GM21619 (cell line): ENCODE results near the gene BACH2.
A peak's percentile ranks its signal among the peaks of the same experiment; 100 is the strongest.
"Not testable (repeated sequence)": the region's sequence is repeated elsewhere in the genome, so short reads cannot be mapped to it uniquely, and the experiment has no call there.

ENCODE experiments used
- ATAC-seq: cut with Tn5 transposase; IDR thresholded peaks from one replicate; pipeline ENCODE4 v1.9.1; 2021; ENCODE audit not compliant: unreplicated experiment

The BACH2 gene

DNA sequence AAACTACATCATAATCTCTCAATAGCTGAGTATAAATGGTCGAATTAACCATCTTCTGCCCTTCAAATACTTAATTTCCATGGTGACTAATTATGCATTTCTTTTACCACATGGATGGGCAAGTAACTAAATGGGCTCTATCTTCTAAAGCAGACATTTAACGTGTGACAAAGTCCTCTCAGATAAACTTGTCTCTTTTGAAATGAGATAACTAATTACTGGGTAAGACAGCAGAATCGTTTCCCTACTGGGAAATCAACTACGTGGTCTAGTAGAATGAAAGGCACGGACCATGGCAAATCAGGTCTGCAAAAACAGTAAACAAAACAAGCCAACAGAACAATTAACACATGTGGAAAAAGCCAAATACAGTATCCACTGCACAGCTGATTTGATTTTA, 137.7 kb downstream of the BACH2 start:
- no peak for ATAC-seq

DNA sequence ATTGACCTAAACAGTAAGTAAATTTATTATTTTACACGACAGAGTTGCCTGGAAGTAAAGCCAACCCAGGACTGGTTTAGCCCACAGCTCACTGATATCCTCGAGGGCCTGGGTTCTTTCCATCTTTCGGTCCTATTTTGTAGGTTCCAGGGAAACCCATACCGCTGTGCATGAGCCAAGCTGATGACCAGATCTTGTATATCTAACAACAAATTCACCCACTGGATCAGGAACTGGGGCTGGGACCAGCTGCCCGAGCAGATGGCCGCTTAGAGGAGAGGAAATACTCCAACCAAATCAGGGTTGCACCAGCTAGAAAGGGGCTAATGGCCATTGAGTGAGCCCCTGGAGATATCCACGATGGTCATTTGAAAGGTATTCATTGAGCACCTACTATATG, 139.2 kb downstream of the BACH2 start:
- ATAC-seq: no peak

DNA sequence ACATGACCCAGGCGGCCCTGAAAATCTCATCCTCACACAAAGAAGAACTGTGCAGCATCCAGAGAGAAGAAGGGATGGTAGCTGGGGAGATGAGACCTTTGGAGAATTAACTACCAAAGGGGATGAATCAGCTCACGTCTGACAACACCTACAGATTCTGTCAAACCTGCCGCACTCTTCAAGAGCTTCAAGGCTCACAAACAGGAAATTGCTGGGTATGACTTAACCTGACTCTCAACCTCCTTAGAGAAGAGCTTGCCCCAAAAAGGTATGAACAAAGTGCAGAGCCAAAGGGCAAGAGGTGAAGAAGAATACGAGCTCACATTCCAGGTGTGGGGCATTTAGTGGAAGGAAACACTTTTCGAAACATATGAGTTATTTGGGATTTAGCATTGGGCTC, 139.8 kb downstream of the BACH2 start:
- ATAC-seq: no peak

DNA sequence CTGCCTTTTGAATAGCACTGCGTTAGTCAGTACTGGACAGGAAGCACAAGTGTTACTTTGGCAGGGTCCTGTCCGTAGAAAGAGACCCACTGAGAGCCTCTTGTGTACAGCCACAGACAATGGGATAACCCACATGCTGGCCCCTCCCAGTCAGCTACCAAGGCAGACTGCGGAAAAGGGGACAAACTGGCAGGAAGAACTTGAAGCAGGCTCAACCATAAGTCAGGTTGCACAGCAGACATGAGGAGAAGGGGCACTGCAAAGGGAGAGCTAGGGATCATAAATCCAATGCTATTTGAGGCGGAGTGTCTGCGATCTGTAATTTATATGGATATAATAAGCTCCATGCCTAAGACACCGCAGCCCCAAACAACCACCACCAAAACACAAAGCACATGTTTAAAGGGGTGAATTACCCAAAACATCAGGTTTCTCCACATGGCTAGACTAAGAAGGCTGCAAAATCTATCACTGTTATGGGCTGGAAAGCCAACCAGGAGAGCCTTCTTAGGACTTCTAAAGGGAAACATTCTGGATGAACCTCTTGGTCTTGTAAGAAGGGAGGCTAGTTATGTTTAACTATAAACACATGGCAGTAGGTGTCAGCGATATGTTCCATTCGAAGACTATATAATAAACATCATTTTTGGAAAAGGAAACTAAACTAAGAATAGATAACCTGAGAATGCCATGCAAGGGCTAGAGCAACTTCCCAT, 141.7 kb downstream of the BACH2 start:
- no peak for ATAC-seq

DNA sequence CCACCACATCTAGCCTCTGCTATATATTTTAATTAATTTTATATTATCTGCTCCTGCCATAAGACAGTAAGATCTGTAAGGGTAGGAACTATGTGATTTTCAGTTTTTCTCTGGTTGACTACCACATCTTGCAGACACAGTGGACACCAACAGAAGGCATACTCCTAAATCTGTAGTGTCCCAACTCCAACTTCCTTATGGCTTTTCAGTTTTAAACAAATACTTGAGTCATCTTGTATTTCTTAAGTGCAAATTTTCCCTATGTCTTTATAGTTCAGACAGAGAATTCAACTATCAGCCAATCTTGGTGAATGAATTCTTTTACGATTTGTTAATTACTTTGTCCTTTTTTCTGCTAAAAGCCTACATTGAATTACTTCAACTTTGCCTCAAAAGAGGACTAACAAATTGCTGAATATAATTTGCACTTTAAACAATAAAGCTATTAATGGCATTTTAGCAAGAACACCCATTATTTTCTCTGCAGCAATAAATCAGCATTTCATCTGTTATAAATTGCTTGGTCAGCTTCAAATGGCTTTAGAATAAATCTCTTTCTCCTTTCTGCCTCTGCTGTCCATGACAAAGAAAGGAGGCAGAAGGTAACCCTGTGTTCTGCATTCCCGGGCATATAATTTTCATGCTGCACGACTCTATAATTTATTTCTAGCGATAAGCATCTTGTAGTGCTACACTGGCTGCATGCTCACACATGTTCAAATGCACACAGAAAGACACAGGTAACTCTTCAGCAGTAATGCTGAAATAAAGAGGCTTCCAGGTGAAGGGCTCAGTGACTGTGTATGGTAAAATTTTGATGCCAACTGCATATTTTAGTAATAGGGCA, 144.8 kb downstream of the BACH2 start:
- no peak for ATAC-seq

DNA sequence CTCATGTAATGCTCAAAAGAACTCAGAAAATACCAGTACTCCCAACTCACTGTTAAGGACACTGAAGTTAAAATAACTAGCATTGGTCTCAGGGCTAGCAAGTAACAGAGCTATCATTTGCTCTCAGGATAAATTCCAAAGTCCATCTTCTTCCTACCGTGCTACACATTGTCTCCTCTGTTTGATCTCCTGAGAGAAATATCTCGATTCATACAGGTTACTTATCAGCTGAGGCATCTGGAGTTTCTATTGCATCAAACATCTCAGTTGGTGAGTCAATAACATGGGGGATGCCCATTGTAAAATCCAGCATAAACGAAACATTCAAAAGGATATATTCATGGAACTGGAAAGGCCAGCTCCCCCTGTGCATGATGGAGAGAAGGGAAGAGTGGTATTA, 147.4 kb downstream of the BACH2 start:
- ATAC-seq: no peak

DNA sequence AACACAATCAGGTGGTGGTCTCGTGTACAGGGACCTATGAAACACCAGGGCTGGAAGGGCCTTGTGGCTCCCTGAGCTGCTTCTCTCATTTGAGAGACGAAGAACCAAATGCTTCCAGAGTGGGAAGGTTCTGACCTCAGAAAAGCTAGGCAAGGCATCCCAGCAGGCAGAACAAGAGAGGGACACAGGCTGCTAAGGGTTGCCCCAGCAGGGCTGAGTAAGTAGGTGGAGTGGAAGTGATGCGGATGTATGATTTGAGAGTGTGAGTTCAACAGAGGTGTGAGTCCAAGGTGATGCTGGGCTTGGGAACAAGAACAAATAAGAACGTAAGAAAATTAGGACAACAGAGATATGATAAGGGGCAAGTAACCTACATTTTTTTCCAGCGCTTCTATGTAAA, 147.8 kb downstream of the BACH2 start:
- ATAC-seq: no peak

DNA sequence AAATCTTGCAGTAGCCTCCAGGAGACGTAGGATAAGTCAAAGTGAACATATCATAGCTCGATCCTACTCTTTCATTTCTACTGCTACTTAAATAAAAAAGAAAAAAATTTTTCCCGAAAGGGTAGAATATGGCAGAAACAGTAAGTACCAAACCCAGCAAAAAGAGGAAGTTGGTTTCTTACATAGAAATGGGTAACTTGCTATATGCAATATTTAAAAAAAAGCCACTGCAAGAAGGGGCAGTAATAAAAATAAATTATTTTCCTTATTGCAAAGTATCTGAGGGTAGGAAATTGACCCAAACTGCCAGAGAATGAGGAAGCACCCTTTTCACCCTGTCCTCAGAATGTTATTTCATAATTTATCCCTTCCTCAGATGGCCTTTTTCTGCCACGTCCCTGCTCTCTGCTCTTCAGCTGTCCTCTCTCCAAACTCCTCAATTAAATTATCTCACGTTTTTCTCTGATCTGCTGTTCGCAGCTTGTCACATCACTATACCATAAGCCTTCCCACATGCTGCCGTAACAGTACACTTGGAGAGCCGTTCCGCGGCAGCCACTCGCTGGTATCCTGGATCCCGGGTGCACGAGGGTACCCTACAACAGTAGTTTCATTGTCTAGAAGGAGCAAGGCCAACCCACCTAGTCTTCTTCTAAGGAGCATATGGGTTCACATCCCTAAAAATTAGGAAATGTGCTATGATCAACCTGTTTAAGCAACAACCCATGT, 149.6 kb downstream of the BACH2 start:
- no peak for ATAC-seq

DNA sequence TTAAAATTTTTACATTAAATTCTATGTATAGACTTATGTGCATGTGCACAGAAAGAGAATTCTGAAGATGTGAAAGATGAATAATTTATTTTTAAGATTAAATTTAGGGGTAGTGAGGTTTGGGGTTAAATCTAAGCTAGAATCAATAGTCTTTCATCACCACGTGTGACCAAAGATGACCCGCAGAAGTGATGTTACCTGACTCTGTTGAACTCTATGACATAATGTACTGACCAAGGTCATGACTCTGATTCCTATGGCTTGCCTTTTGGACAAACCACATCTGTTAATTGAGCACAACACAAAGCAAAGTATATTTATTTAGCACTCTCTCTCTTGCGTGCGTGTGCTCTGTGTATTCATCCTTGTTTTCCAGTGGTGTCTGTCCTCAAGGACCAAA, 150.6 kb downstream of the BACH2 start:
- no peak for ATAC-seq

DNA sequence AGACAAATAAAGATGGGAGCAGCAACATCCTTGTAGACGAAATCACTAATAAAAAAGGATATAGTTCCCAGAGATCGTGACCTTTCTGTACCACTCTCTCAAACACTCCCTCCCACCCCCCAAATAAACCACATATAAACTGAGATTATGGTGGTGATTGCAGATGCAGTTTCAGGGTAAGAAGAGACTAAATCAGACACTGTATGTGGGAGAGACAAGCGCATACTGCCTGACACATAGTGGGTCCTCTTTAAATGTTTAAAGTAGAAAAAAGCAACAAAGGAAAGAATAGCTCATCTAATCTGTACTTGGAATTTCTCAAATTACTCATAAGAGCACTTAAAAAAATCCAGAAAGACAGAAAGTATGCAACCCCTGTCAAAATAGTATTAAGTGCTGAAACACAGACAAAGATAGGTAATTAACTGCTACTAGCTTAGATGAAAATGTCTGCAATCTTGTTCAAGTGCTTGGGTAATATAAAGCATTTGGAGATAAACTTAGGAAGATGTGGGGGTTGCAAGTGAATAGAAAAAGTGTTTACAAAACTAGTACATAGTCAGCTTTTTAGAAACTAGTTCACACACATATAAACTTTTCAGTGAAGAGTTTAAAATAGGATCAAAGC, 151.6 kb downstream of the BACH2 start:
- no peak for ATAC-seq

DNA sequence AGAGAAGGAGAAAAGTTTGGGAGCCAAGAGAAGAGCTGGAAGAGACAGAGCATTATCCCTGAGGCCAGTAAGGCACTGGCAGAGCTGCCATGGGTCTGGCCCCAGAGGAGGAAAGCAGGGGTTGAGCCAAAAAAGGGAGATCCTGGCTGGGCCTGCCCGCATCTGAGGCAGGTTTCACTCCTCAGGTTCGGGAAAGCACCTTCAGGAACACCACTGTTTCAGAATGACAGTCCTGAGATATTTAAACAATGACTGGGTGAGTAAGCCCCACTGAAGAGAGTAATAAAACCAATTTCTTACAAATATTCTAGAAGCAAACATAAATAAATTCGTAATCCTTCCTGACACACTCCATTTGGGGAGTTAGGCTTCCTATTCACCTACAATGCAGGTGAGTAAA, 152.2 kb downstream of the BACH2 start:
- peak; percentile 64 for ATAC-seq

DNA sequence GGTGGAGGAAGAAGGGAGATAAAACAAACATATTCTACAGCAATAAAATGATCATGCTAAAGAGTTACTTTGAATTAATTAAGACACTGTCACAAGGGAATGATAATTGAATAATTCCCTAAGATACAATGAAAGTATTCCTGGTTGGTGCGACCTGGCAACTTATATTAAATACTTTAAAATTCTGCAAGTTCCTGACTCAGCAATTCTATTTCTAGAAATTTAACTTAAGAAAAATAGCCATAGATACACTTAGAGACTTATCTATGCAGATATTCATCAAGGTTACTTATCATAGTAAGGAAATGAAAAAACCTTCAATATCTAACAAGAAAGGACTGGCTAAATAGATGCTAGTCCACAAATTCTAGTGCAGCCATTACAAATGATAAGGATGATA, 156.0 kb downstream of the BACH2 start:
- ATAC-seq: no peak

DNA sequence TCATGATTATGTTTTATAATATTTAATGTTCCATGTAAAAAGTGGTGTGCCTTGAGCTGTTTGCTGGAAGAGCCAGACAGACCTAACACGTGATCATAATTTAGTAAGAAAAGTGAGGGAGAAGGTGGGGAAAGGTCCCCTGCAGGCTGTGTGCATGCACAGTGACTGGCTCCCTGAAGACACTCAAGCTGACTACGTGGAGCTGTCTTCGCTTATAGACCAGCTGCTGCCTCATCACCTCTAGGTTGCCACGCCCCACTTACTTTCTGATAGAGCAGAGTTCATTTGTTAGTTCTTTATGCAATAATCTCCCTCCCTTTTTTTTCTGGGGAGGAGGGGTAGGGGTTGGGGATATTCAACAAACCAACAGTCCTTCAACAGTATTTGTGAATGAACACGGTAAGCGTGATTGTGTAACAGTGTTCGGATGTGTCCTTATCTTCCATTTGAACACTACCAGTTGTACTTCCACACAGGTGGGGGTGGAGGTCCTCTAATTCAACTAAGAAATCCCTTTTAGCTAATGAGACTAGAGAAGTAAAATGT, 157.3 kb downstream of the BACH2 start:
- ATAC-seq: no peak

DNA sequence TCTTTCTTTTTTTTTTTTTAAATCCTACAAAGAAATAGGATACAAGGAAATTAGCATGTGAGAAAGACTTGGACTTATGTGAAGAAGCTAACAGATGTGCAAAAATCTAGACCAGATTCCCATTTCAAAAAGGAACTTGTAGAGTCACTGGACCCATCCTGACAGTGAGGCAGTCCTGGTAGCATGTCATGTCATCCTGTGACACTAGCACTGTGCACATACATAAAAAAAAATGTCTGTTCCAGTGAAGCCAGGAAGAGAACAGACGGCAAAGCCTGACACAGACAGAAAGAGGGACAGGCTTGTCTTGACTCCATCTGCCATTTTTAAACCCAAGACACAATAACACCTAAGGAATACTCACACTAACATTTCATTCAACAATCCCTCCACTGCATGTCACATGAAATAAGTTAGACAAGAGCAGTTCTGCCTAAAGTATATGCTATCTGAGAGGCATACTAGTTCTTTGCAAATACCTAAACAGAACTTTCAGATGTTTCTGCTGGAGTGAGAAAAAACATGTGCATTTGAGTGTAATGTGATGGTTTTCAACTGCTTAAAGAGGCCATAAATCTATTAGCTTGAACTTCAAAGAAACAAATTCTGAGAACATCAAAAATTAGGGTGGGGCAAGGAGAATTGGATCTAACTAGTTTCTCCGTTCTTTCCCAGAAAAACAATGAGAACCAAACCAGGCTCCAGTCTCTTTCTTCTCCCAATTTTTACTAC, 159.6 kb downstream of the BACH2 start:
- no peak for ATAC-seq

DNA sequence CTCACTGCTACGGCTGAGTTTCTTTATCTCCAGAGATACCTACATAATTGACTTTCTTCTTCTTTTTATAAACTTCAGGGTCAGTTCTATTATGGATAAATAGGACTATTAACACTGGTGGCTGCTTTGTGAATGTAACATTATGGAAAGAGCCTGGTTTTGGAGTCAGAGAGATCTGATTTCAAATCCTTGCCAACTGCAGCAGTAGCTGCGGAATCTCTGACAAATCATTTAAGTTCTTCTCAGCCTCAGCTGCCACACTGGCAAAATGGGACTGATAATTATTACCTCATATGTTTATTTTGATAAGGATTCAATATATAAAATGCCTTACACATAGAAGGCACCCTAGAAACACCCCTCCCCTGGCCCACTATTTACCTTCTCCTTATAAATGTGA, 160.5 kb downstream of the BACH2 start:
- ATAC-seq: no peak

DNA sequence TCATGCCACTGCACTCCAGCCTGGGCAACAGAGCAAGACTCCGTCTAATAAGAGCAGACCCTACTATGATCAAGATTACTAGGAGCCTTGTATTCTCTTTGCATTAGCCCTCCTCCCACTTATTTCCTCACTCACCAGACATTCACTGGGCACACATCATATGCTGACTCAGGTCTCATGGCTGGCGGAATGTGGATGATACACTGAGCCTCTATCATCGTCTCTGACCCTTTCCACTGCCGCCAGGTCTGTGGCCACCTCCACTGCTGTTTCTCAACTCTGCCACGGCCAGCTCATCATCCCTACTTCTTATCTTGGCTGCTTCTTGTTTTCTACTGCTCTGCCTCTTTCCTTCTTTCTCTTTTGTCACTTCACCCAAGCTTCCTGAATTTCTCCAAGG, 161.0 kb downstream of the BACH2 start:
- no peak for ATAC-seq

DNA sequence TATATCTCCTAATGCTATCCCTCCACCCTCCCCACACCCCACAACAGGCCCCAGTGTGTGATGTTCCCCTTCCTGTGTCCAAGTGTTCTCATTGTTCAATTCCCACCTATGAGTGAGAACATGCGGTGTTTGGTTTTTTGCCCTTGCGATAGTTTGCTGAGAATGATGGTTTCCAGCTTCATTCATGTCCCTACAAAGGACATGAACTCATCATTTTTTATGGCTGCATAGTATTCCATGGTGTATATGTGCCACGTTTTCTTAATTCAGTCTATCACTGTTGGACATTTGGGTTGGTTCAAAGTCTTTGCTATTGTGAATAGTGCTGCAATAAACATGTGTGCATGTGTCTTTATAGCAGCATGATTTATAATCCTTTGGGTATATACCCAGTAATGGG, 163.0 kb downstream of the BACH2 start:
- not testable (repeated sequence) for ATAC-seq

DNA sequence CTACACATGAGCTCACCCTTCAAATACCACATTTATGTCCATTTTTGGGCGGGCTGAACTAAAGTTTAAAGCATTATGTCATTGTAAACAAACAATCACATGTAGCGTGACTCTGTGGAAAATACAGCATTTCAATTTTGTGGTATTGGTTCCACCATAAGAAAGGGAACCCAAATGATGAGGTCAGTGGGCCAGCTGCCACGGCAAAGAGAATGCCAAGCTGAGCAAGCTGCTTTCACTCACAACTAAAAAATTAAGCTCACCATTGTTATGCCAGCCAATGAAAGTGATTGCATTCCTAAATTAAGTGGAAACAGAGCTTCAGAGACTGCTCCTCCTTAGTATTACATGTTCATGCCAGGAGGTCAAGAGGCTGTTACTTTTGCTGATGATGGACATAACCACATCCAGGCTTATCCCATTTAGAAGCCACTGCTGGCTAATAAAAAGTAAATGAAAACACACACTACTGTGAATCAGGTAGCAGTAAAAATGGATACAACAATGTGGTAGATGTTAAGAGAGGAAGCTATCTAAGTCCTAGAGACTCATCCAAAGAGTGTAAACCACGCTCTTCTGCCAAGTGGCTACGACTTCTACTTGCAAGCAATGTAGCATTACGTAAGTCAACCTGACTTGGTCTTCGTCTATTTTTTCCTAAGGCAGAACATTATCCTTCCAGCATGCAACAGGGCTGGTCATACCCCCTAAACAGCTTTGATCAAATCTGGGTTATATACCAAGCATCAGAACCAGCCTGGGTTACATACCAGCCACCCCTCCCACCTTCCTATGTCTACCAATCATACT, 164.8 kb downstream of the BACH2 start:
- no peak for ATAC-seq

DNA sequence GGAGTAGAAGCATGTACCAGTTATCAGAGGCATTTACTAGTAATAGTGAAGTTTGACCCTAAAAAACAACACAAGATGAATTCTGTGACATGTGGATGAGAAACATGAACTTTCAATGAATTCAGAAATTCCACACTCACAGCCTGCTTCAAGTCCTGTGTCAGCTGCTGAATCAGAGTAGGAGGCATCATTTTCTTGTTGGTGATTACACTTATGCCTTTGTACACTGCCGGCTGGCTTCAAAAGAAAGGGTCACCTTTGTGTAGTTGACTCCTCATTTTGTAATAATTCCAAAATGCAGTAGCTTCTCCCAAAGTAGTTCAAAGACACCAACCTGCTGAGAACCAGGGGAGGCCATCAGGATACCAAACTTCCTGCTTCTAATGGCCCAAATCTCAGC, 165.5 kb downstream of the BACH2 start:
- ATAC-seq: no peak

DNA sequence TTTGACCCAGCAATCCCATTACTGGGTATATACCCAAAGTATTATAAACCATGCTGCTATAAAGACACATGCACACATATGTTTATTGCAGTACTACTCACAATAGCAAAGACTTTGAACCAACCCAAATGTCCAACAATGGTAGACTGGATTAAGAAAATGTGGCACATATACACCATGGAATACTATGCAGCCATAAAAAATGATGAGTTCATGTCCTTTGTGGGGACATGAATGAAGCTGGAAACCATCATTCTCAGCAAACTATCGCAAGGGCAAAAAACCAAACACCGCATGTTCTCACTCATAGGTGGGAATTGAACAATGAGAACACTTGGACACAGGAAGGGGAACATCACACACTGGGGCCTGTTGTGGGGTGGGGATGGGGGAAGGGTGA, 168.0 kb downstream of the BACH2 start:
- ATAC-seq: not testable (repeated sequence)
